Gastroesophageal sphincter (tissue), 4 donors: Measurements from ENCODE around the gene CCDC60. TPM values are rescaled to one million over a fixed set of nuclear protein-coding genes. Genes with fewer than 3 reads are reported as not detected.

ENCODE experiments used
- ATAC-seq: fragments of 150-250 bp; one replicate; pipeline ENCODE4 v1.9.1; 2016; ENCODE audit warnings: mild to moderate bottlenecking, moderate library complexity
- H3K27ac ChIP-seq, 4 donors: fragments of 200-600 bp; sonication (generic) in 3 of 4; 1 replicate in 3 of 4; 2 replicates in 1 of 4; pipeline ENCODE4 v1.5.1; 2016 to 2019
- H3K27me3 ChIP-seq: fragments of 200-600 bp; sonication (generic); one replicate; pipeline ENCODE4 v1.5.1; 2019
- H3K36me3 ChIP-seq, 2 donors: fragments of 200-600 bp; sonication (generic); one replicate each; pipeline ENCODE4 v1.5.1; 2019; ENCODE audit warnings: control low read depth in 1 of 2
- H3K4me1 ChIP-seq, 3 donors: fragments of 200-600 bp; sonication (generic); 1 replicate in 2 of 3; 2 replicates in 1 of 3; pipeline ENCODE4 v1.5.1; 2016 to 2019; ENCODE audit warnings: control low read depth in 2 of 3
- H3K4me3 ChIP-seq, 2 donors: fragments of 200-600 bp; sonication (generic); one replicate each; pipeline ENCODE4 v1.5.1; 2019; ENCODE audit warnings: mild to moderate bottlenecking in 1 of 2, moderate library complexity in 1 of 2
- H3K9me3 ChIP-seq, 3 donors: fragments of 200-600 bp; sonication (generic); one replicate each; pipeline ENCODE4 v1.5.1; 2017 to 2019; ENCODE audit warnings: control low read depth in 2 of 3
- EP300 ChIP-seq: sonication (generic); formaldehyde crosslinking; IDR thresholded peaks from one replicate; pipeline ENCODE4 v1.6.1; 2017; ENCODE audit warnings: antibody characterized with exemption, mild to moderate bottlenecking
- POLR2A ChIP-seq, 2 donors: fragments of 450-650 bp; IDR thresholded peaks; one replicate each; pipeline ENCODE4 v1.6.1; 2017; ENCODE audit warnings: antibody characterized with exemption in 2 of 2, mild to moderate bottlenecking in 2 of 2, moderate library complexity in 1 of 2
- POLR2AphosphoS5 ChIP-seq: sonication (generic); formaldehyde crosslinking; IDR thresholded peaks from one replicate; pipeline ENCODE4 v1.6.1; 2017; ENCODE audit warnings: antibody characterized with exemption
- WGBS, 2 donors: methylation state at CpG; one replicate each; pipeline ENCODE4 v1.1.5; 2018; ENCODE audit warnings: low coverage in 1 of 2; 5-methylcytosine and 5-hydroxymethylcytosine counted together
- total RNA-seq, 4 donors: library from RNA; depleted of rRNA; stranded (reverse); fragments of >200 nt; gene quantifications; one replicate each; pipeline ENCODE4 v1.1.0, GENCODE V29; 2016
- TF ChIP-seq, protein P1 (sequence below), 4 experiments: fragments of 200-600 bp in 2 of 4; fragments of 450-650 bp in 2 of 4; sonication (generic) in 1 of 4; IDR thresholded peaks; one replicate each; pipeline ENCODE4 v1.5.1; 2017 to 2019; ENCODE audit warnings: antibody characterized with exemption in 4 of 4, mild to moderate bottlenecking in 2 of 4, moderate library complexity in 2 of 4

The CCDC60 gene
- total RNA-seq, 4 donors from 2014 or later = 0.40 TPM; not detected in 3

DNA sequence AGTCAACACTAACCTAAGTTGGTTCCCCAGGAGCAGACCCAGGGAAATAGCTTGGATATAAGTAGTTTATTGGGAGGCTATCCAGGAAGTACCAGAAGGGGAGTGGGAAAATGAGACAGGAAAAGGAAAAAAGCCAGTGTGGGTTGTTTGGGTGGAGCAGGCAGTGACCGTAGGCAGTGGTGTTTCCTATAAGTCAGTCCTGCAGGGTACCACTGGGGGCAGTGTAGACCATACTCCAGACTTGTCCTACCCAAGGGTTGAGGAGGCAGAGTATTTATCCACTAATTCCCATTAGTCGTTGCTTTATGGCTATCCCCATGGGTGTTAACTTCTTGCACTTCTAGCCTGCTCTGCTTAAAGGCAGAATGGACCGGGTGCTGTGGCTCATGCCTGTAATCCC, 6.4 kb upstream of the CCDC60 start:
- ATAC-seq = no peak
- WGBS, 2 donors = 0 to 30% methylated on average over 1 of the region's 3 CpGs

DNA sequence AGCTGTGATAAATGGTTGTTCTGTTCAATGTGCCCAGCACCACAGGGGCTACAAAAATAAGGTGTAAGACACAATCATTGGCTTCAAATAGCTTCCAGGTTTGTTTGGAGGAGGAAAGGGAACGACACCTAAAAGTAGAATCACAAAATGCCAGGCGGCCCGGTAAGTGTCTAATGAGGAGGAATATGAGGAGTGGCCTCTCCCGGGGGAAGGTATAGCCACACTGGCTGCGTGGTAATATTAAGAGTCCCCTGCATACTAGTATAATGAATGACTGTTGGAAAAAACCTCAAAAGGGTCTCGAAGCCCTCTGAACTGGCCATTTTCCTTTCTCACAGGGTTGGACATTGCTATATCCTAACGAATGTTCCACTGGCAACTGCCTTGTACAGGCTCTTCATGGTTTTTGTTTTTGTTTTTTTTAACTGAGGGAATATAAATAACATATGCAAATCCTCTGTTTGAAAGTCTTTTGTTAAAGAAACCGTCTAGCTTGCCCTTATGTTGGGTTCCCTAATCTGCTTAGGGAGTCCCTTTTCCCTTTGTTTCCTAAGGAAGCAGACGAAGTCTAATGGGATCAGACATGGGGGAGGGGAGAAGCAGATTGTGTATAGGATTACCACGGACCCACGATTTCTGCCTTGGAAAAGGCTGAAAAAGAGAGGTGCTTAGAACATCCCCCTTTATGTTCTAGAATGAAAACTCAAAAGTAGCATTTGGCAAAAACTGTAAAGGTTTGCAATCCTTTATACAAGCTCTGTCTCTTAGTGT, 4.2 kb downstream of the CCDC60 start:
- H3K27ac ChIP-seq = no peak overlapping the region
- TF ChIP-seq, protein P1, sequence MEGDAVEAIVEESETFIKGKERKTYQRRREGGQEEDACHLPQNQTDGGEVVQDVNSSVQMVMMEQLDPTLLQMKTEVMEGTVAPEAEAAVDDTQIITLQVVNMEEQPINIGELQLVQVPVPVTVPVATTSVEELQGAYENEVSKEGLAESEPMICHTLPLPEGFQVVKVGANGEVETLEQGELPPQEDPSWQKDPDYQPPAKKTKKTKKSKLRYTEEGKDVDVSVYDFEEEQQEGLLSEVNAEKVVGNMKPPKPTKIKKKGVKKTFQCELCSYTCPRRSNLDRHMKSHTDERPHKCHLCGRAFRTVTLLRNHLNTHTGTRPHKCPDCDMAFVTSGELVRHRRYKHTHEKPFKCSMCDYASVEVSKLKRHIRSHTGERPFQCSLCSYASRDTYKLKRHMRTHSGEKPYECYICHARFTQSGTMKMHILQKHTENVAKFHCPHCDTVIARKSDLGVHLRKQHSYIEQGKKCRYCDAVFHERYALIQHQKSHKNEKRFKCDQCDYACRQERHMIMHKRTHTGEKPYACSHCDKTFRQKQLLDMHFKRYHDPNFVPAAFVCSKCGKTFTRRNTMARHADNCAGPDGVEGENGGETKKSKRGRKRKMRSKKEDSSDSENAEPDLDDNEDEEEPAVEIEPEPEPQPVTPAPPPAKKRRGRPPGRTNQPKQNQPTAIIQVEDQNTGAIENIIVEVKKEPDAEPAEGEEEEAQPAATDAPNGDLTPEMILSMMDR (IDR thresholded peaks at IDR 0.05) = no peak
- no peak overlapping the region for H3K4me3 ChIP-seq
- no peaks in the 10 kb centered on the region for H3K9me3 ChIP-seq
- WGBS, 2 donors = 52 to 53% methylated on average over 7 to 11 of the region's 11 CpGs
- H3K36me3 ChIP-seq = no peaks in the 10 kb centered on the region
- H3K27me3 ChIP-seq = no peaks in the 10 kb centered on the region
- no peaks in the 10 kb centered on the region for H3K4me1 ChIP-seq
- ATAC-seq = no peak

More for the DNA sequence above, 6.4 kb upstream of the CCDC60 start:
- Histone ChIP-seq H3K9me3 (peaks cover 0 to 3% (median 0%) of the 10 kb centered on the region in 3 donors), H3K27ac (peak overlapping the region; percentile 80 to 95 (median 84)), H3K27me3 (no peaks in the 10 kb centered on the region), H3K36me3 (no peaks in the 10 kb centered on the region), H3K4me3 (no peak overlapping the region), H3K4me1 (peaks cover 8 to 36% (median 8%) of the 10 kb centered on the region in 3 donors)
- TF ChIP-seq, protein P1 (IDR thresholded peaks at IDR 0.05) = peak; percentile 27 to 61 (median 48)
- no peak for TF ChIP-seq POLR2A (IDR thresholded peaks at IDR 0.05)

DNA sequence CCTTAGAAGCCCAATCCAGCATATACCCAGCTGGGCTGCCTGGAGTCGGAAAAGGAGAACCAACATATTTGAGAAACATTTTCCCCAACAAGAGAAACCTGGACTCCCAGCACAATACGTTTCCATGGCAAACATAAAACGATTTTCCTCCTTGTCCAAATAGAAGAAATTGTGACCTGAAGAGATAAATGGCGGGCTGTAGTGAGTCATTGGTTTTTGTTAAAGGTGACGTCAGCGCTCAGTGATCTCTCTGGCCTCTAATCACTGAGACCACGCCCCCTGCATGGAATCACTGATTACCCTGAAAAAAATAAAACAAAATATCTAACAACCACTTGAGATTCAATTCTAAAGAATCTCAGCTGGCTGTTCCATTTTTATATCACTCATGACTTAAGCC, 6.0 kb downstream of the CCDC60 start:
- Histone ChIP-seq H3K4me1 (no peaks in the 10 kb centered on the region), H3K27me3 (no peaks in the 10 kb centered on the region), H3K4me3 (no peak overlapping the region), H3K9me3 (no peaks in the 10 kb centered on the region), H3K36me3 (no peaks in the 10 kb centered on the region), H3K27ac (no peak overlapping the region)
- TF ChIP-seq POLR2AphosphoS5 = no peak
- TF ChIP-seq, protein P1 (IDR thresholded peaks at IDR 0.05) = no peak
- TF ChIP-seq EP300 = no peak
- no peak for TF ChIP-seq POLR2A (IDR thresholded peaks at IDR 0.05)
- 71 to 100% methylated on average over 1 to 6 of the region's 7 CpGs for WGBS, 2 donors
- ATAC-seq = no peak

DNA sequence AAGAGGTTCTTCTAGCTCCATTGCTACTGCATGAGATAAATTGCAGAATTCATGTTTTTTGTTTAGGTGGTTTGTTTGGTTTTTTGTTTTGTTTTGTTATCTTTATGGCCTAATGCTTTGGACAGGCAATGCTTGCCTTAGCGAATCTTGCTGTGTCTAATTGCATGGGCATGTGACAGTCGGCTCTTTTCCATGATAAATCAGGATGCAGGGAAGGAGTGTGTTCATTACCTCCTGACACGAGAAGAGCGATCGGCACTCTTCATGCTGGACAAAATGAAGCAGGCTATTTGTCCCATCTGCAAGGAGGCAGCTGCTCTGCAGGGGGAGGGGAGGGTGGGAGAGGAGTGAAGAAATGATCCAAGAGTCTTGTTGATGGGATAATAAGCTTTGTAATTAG, 6.5 kb downstream of the CCDC60 start:
- H3K27me3 ChIP-seq = no peaks in the 10 kb centered on the region

More for the DNA sequence above, 6.5 kb downstream of the CCDC60 start:
- Histone ChIP-seq H3K4me3 (no peak overlapping the region), H3K36me3 (no peaks in the 10 kb centered on the region), H3K9me3 (no peaks in the 10 kb centered on the region), H3K27ac (no peak overlapping the region), H3K4me1 (no peaks in the 10 kb centered on the region)
- WGBS, 2 donors = 91% methylated on average over 4 of the region's 5 CpGs; no CpG with 5 or more reads in 1 of the 2 donors
- ATAC-seq = no peak
- no peak for TF ChIP-seq POLR2AphosphoS5
- no peak for TF ChIP-seq POLR2A (IDR thresholded peaks at IDR 0.05)
- TF ChIP-seq EP300 = no peak
- TF ChIP-seq, protein P1 (IDR thresholded peaks at IDR 0.05) = no peak
